CD4-positive, alpha-beta T cell (primary cell): ENCODE data around the gene ELANE. TPM values are rescaled to one million over a fixed set of nuclear protein-coding genes. Genes with fewer than 3 reads are reported as not detected.

Experiments
- ATAC-seq: fragments of 200-7000 bp; cut with Tn5 transposase; one replicate; pipeline ENCODE4 v1.10.0; 2022; ENCODE audit warnings: mild to moderate bottlenecking; ENCODE audit not compliant: poor library complexity
- CTCF ChIA-PET: fragments of 350-600 bp; sonication (Branson Sonifier 250); formaldehyde crosslinking; loops from one replicate; lab custom pipeline; 2021; ENCODE audit warnings: antibody characterized with exemption, inconsistent platforms; lab: Charles Lee
- POLR2A ChIA-PET: fragments of 350-600 bp; sonication (Branson Sonifier 250); formaldehyde crosslinking; loops from one replicate; lab custom pipeline; 2021; ENCODE audit warnings: antibody characterized with exemption, inconsistent platforms; lab: Charles Lee
- DNase-seq, 14 experiments: peaks; one replicate each; pipeline ENCODE4 v3.0.0-alpha.2; 2013 to 2020; ENCODE audit warnings: mixed read lengths in 2 of 14
- H3K27ac ChIP-seq, 2 donors: one replicate each; pipeline versions ENCODE4 v1.5.1 to v1.7.0; 2013; ENCODE audit warnings: low read length in 2 of 2, low read depth in 1 of 2, mild to moderate bottlenecking in 1 of 2
- H3K27me3 ChIP-seq, 2 experiments: 1 replicate in 1 of 2; 2 replicates in 1 of 2; pipeline versions ENCODE4 v1.6.1 to v1.7.0; 2013; ENCODE audit warnings: low read length in 2 of 2, control low read depth in 1 of 2, mild to moderate bottlenecking in 1 of 2, moderate library complexity in 1 of 2; ENCODE audit not compliant: insufficient read depth in 2 of 2, control insufficient read depth in 1 of 2
- H3K36me3 ChIP-seq: one replicate; pipeline ENCODE4 v1.6.1; 2013; ENCODE audit warnings: low read length, control low read depth; ENCODE audit not compliant: insufficient read depth
- H3K4me1 ChIP-seq: one replicate; pipeline ENCODE4 v1.6.1; 2013; ENCODE audit warnings: low read length, control low read depth; ENCODE audit not compliant: insufficient read depth
- H3K4me3 ChIP-seq: one replicate; pipeline ENCODE4 v1.5.1; 2013; ENCODE audit warnings: mild to moderate bottlenecking, low read length, moderate library complexity
- H3K9me3 ChIP-seq, 2 experiments: 1 replicate in 1 of 2; 2 replicates in 1 of 2; pipeline versions ENCODE4 v1.6.1 to v1.7.0; 2013; ENCODE audit warnings: low read length in 2 of 2, mild to moderate bottlenecking in 2 of 2, control low read depth in 1 of 2, moderate library complexity in 1 of 2; ENCODE audit not compliant: control insufficient read depth in 1 of 2, insufficient read depth in 1 of 2
- H3K27ac Mint-ChIP-seq: one replicate; pipeline ENCODE4 v1.8.0; 2020; ENCODE audit warnings: mixed read lengths
- H3K27me3 Mint-ChIP-seq: one replicate; pipeline ENCODE4 v1.8.0; 2021; ENCODE audit warnings: mixed read lengths
- H3K36me3 Mint-ChIP-seq: one replicate; pipeline ENCODE4 v1.8.0; 2021; ENCODE audit warnings: low read depth, mixed read lengths
- H3K4me1 Mint-ChIP-seq: one replicate; pipeline ENCODE4 v1.8.0; 2021; ENCODE audit warnings: low read depth, mixed read lengths
- H3K4me3 Mint-ChIP-seq: one replicate; pipeline ENCODE4 v1.8.0; 2020; ENCODE audit warnings: mild to moderate bottlenecking, mixed read lengths
- H3K9me3 Mint-ChIP-seq: one replicate; pipeline ENCODE4 v1.8.0; 2020; ENCODE audit warnings: mixed read lengths
- CTCF ChIP-seq: fragments of 200-600 bp; IDR thresholded peaks from one replicate; pipeline ENCODE4 v1.8.0; 2022; ENCODE audit warnings: antibody characterized with exemption, mild to moderate bottlenecking
- intact Hi-C, 2 experiments: fragments of 100-400 bp; cut with DNase I in 1 of 2; cut with micrococcal nuclease in 1 of 2; formaldehyde crosslinking; loops; one replicate each; pipeline versions ENCODE4 v1.15.1 to v1.9.0; 2023 to 2025; cut with DNase I, micrococcal nuclease
- polyA plus RNA-seq, 2 donors: library from polyadenylated mRNA; unstranded; fragments of 120-200 nt; gene quantifications; one replicate each; pipeline ENCODE4 v1.2.1, GENCODE V29; 2013
- total RNA-seq, 174 experiments: library from RNA in 2 of 174; stranded (reverse) in 2 of 174; gene quantifications; one replicate each; pipeline ENCODE4 v1.2.3 and lab custom pipeline; 2021 to 2026

The ELANE gene
- total RNA-seq (not detected), total RNA-seq (lab: John Stamatoyannopoulos, UW) (0 to 2.7 (median 0) reads per million in 172 experiments)
- not detected for polyA plus RNA-seq (2013, experiment 1 of 2)
- polyA plus RNA-seq (2013, experiment 2 of 2): 0.10 TPM

DNA sequence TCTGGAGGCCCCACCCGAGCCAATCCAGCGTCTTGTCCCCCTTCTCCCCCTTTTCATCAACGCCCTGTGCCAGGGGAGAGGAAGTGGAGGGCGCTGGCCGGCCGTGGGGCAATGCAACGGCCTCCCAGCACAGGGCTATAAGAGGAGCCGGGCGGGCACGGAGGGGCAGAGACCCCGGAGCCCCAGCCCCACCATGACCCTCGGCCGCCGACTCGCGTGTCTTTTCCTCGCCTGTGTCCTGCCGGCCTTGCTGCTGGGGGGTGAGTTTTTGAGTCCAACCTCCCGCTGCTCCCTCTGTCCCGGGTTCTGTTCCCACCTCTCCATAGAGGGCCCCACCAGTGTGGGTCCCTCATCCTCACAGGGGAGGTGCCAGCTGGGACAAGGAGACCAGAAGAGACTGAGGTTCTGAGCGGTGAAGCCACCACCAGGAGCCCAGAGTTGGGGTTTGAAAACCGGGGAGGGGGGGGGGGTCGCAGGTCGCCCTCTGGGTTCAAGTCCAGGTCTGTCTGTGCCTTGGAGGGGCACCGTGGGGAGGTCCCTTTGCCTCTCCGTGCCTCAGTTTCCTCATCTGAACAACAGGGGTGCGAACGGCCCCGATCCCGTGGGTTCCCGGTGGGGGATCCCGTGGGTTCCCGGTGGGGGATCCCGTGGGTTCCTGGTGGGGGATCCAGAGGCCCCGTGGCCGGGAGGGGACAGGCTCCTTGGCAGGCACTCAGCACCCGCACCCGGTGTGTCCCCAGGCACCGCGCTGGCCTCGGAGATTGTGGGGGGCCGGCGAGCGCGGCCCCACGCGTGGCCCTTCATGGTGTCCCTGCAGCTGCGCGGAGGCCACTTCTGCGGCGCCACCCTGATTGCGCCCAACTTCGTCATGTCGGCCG, at the start of gene ELANE:
Gene ELANE, plus strand, starts transcription at position 168 of the 878 bp plus-strand sequence. Its CDS starts 26 bp downstream, at position 194.
- no peaks in the 10 kb centered on the region for H3K4me1 Mint-ChIP-seq
- ChIA-PET CTCF (no interaction called here), POLR2A (no interaction called here)
- Histone ChIP-seq H3K4me1 (peaks cover 4% of the 10 kb centered on the region), H3K27me3 (peaks cover 34 to 42% of the 10 kb centered on the region in 2 experiments), H3K4me3 (no peak within 1 kb of the TSS), H3K27ac (no peak within 1 kb of the TSS), H3K9me3 (no peaks in the 10 kb centered on the region), H3K36me3 (no peaks in the 10 kb centered on the region)
- no peak for ATAC-seq
- H3K4me3 Mint-ChIP-seq: no peak within 1 kb of the TSS
- peaks cover 36% of the 10 kb centered on the region for H3K27me3 Mint-ChIP-seq
- H3K27ac Mint-ChIP-seq: no peak within 1 kb of the TSS
- intact Hi-C loops: no loop called here
- TF ChIP-seq CTCF: no peak
- no peaks in the 10 kb centered on the region for H3K9me3 Mint-ChIP-seq
- H3K36me3 Mint-ChIP-seq: no peaks in the 10 kb centered on the region
- DNase-seq: no peak

DNA sequence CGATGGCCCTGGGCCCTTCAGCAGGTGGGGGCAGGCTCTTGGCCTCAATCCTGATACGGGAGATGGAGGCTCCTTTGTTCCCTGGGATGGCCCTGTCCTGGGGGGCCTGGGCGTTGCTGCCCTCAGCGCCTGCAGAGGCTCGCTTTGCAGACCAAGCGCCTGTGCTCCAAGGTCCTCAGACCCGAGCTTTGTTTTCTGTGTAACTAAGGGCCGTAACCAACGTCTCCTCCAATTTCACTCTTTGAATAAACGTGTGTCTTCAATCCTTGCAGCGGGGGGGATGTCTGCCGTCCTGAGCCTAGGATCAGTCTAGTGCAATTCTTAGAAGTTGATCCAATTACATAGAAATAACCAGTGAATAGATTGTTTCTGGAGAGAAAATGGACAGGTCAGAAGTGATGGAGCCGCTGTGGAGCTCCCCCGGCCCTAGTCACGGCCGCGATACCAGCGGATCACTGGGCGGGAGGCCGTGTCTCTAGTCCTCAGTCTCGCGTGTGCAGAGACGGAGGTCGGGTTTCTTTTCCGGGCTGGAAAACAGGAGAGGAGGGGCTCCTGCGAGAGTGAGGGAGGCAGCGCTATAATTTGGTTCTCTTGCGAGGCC, 49.5 kb upstream of the ELANE start:
- H3K4me3 ChIP-seq: no peak overlapping the region
- no peaks in the 10 kb centered on the region for H3K9me3 ChIP-seq
- H3K27ac Mint-ChIP-seq: peak overlapping the region; percentile 87
- ATAC-seq (no peak), DNase-seq (peak in 1 of 14 experiments; percentile 27)
- H3K27me3 Mint-ChIP-seq: no peaks in the 10 kb centered on the region
- ChIA-PET POLR2A (no interaction called here), CTCF (no interaction called here)
- H3K4me1 ChIP-seq: peaks cover 70% of the 10 kb centered on the region
- no peaks in the 10 kb centered on the region for H3K9me3 Mint-ChIP-seq
- H3K36me3 Mint-ChIP-seq: peaks cover 60% of the 10 kb centered on the region
- H3K27ac ChIP-seq: peak overlapping the region in 1 of 2 donors; percentile 16
- no peak for TF ChIP-seq CTCF
- H3K36me3 ChIP-seq: peaks cover 76% of the 10 kb centered on the region
- intact Hi-C loops: no loop called here
- H3K4me3 Mint-ChIP-seq: peak overlapping the region; percentile 60
- no peaks in the 10 kb centered on the region for H3K27me3 ChIP-seq
- H3K4me1 Mint-ChIP-seq: peaks cover 54% of the 10 kb centered on the region

GRCh38 chr19:803099-803561, 49.0 kb upstream of the ELANE start:
- no peaks in the 10 kb centered on the region for H3K27me3 Mint-ChIP-seq
- intact Hi-C loops: no loop called here
- peaks cover 55% of the 10 kb centered on the region for H3K4me1 Mint-ChIP-seq
- H3K27ac ChIP-seq: no peak overlapping the region
- H3K27ac Mint-ChIP-seq: peak overlapping the region; percentile 49
- H3K4me1 ChIP-seq: peaks cover 68% of the 10 kb centered on the region
- no peak overlapping the region for H3K4me3 Mint-ChIP-seq
- H3K36me3 ChIP-seq: peaks cover 81% of the 10 kb centered on the region
- ChIA-PET POLR2A (no interaction called here), CTCF (interaction anchor here (0.6 to 0.7 kb wide), 2 partner anchors 61 to 216 kb away, joined by 3 to 4 read pairs; no protein-coding TSS in a partner anchor)
- no peaks in the 10 kb centered on the region for H3K27me3 ChIP-seq
- no peak for ATAC-seq
- DNase-seq: peak in 1 of 14 experiments; percentile 28
- no peaks in the 10 kb centered on the region for H3K9me3 Mint-ChIP-seq
- no peaks in the 10 kb centered on the region for H3K9me3 ChIP-seq
- no peak for TF ChIP-seq CTCF
- H3K36me3 Mint-ChIP-seq: peaks cover 64% of the 10 kb centered on the region
- H3K4me3 ChIP-seq: no peak overlapping the region
